ENCODE measurements around the gene SART3. TPM values are rescaled to one million over a fixed set of nuclear protein-coding genes. Genes with fewer than 3 reads are reported as not detected.

Gene SART3
- total and polyA plus RNA-seq, 4 experiments from 2014 or later, result 25.9 to 112 (median 76.7) TPM

DNA sequence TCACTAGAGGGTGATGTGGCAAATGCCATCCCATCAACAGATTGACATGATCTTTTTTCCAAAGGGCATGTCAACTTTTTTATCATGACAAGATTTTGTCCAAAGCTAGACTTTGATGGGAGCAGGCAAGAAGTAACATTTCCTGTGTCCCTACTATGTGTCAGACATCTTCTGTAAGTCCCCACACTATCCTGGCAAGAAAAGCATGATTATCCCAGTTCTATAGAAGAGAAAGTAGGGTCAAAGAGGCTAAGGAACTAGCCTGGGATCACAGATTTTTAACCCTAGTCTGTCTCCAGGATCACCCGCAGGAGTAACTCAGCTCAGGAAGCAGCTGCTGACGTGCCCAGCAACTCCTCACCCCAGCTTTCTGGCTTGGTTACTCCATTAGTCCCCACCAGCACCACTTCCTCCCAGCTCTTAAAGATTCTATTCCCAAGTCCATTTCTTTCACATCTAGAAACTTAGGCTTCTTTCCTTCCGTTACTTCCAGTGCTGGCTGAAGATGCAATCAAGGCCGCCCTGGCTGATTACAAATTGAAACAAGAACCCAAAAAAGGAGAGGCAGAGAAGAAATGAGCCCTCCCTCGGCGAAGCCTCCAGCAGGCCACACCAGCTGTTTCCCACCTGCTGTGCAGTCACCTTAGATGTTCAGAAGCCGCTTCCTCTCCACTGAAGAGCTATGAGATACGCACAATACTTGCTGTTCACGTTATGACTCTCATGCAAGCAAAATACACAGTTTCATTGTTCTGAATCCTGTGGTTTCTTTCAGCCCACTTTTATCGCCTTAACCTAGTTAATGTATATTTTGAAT lies 7.6 kb upstream of the SART3 start:
- H3K4me1 ChIP-seq (ENCODE audit: insufficient read depth, low read length), result peaks cover 81% of the 10 kb centered on the region
- H3K9me3 ChIP-seq (ENCODE audit: control insufficient read depth in 1 of 2, low read length in 2 of 2), result no peaks in the 10 kb centered on the region
- ChIA-PET POLR2A (ENCODE audit: partially characterized antibody) (interaction anchor here (0.7 to 14.6 kb wide), 10 partner anchors 8 to 270 kb away, joined by 3 to 245 read pairs (median 4); partner anchors contain the start of genes SART3 and SELPLG), CTCF (ENCODE audit: partially characterized antibody) (interaction anchor here (0.8 to 17.1 kb wide), 9 partner anchors 9 to 485 kb away, joined by 3 to 339 read pairs (median 8); no protein-coding TSS in a partner anchor)
- intact Hi-C loops (cut with micrococcal nuclease), result loop anchor here (1.0 to 10.0 kb wide), 2 partner anchors 50 to 586 kb away; no protein-coding TSS in a partner anchor
- H3K36me3 ChIP-seq (ENCODE audit: insufficient read depth, low read length), result peaks cover 38% of the 10 kb centered on the region
- H3K27me3 Mint-ChIP-seq, result no peaks in the 10 kb centered on the region
- peaks cover 43 to 54% of the 10 kb centered on the region in 2 donors for H3K36me3 Mint-ChIP-seq
- no peaks in the 10 kb centered on the region for H3K27me3 ChIP-seq (ENCODE audit: insufficient read depth, low read length)
- no peaks in the 10 kb centered on the region for H3K9me3 Mint-ChIP-seq
- H3K4me3 ChIP-seq (ENCODE audit: low read length in 2 of 2), result peak overlapping the region in 1 of 2 donors; percentile 11
- peak; percentile 78 to 86 (median 86) for DNase-seq
- H3K27ac Mint-ChIP-seq, result peak overlapping the region; percentile 87 to 99 (median 98)
- peak overlapping the region; percentile 68 to 88 (median 82) for H3K4me3 Mint-ChIP-seq
- H3K27ac ChIP-seq (ENCODE audit: low read depth, low read length), result peak overlapping the region; percentile 52
- peaks cover 45 to 88% (median 65%) of the 10 kb centered on the region in 4 donors for H3K4me1 Mint-ChIP-seq

DNA sequence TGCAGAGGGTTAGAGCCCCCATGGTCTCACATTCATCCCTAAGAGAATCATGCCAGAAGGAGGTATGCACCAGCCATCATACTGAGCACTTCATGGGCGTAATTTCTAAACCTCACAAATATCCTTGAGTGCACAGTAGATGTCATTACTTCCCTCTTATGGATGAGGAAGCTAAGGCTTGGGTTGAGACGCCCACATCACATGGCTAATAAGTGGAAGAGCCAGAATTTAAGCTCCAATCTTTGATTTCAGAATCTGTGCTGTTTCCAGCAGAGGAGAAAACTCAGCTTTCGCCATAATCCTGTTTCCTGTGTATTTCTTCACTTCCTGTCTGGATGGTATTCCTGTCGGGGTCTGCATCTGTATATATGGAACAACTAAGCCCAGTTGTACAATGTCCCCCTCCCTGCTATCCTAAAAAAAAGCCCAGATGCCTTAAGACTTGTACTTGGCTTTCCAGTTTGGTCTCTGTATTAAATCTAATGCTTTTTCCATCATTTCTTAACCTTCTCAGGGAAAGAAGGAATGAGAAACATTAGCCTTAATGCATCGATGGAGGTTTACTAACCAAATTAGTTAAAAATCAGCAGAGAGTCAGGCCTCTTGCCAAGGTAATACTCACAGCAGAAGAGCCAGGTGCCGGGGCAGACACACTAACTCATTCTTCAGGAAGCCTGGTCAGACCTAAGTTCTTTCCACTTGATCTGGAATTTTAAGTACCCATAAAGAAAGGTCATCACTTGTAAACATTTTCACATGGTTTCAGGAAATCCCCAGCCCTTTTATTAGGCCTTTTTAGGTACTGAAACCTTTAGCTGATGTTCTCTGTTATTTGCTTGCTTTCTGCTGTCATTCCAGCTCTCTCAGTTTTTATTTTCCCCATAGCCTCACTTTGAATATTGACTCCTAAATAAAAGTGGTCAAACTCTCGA lies 6.7 kb upstream of the SART3 start:
- ChIA-PET POLR2A (ENCODE audit: partially characterized antibody) (interaction anchor here (1.0 to 14.6 kb wide), 7 partner anchors 12 to 271 kb away, joined by 3 to 245 read pairs (median 3); partner anchors contain the start of gene SELPLG), CTCF (ENCODE audit: partially characterized antibody) (interaction anchor here (0.8 to 17.1 kb wide), 10 partner anchors 10 to 486 kb away, joined by 3 to 339 read pairs (median 10); partner anchors contain the start of gene SELPLG)
- Mint-ChIP-seq H3K27ac (peak overlapping the region; percentile 87 to 99 (median 98)), H3K36me3 (peaks cover 43 to 61% of the 10 kb centered on the region in 2 donors), H3K27me3 (no peaks in the 10 kb centered on the region), H3K4me1 (peaks cover 39 to 86% (median 66%) of the 10 kb centered on the region in 4 donors), H3K9me3 (no peaks in the 10 kb centered on the region), H3K4me3 (peak overlapping the region in 4 of 8 donors; percentile 83 to 88 (median 84))
- no peak for DNase-seq
- peaks cover 80% of the 10 kb centered on the region for H3K4me1 ChIP-seq (ENCODE audit: insufficient read depth, low read length)
- peak overlapping the region in 1 of 2 donors; percentile 11 for H3K4me3 ChIP-seq (ENCODE audit: low read length in 2 of 2)
- intact Hi-C loops (cut with micrococcal nuclease), result loop anchor here (1.0 to 10.0 kb wide), 2 partner anchors 51 to 587 kb away; no protein-coding TSS in a partner anchor
- peak overlapping the region; percentile 52 for H3K27ac ChIP-seq (ENCODE audit: low read depth, low read length)
- H3K9me3 ChIP-seq (ENCODE audit: control insufficient read depth in 1 of 2, low read length in 2 of 2), result no peaks in the 10 kb centered on the region
- no peaks in the 10 kb centered on the region for H3K27me3 ChIP-seq (ENCODE audit: insufficient read depth, low read length)
- peaks cover 38% of the 10 kb centered on the region for H3K36me3 ChIP-seq (ENCODE audit: insufficient read depth, low read length)

DNA sequence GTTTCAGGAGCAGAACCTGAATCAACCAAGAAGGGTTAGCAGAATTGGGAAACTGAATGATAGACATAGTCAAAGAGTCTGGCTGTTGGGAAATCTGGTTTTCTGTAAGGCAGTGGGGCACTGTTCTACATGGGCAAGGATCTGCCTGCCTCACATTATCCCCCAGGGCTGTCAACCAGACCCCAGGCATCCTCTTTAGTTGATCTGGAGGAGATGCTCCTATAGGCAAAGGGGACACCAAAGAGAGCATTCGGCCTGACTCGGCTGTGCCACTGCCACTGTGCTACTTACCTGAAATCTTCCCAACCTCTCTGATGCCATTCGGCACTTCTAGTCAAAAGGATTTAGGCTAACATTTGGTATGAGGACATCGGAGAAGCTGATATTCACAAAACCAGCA lies 5.5 kb upstream of the SART3 start:
- DNase-seq, result no peak
- Mint-ChIP-seq H3K4me1 (peaks cover 33 to 83% (median 56%) of the 10 kb centered on the region in 4 donors), H3K27me3 (no peaks in the 10 kb centered on the region), H3K9me3 (no peaks in the 10 kb centered on the region), H3K4me3 (no peak overlapping the region), H3K27ac (peak overlapping the region; percentile 70 to 93 (median 82)), H3K36me3 (peaks cover 43 to 65% of the 10 kb centered on the region in 2 donors)
- no peak overlapping the region for H3K4me3 ChIP-seq (ENCODE audit: low read length in 2 of 2)
- POLR2A ChIA-PET (ENCODE audit: partially characterized antibody), result interaction anchor here (0.8 to 14.6 kb wide), 3 partner anchors 51 to 98 kb away, joined by 3 to 245 read pairs (median 135); partner anchors contain the start of gene SELPLG
- no peaks in the 10 kb centered on the region for H3K9me3 ChIP-seq (ENCODE audit: control insufficient read depth in 1 of 2, low read length in 2 of 2)
- peaks cover 38% of the 10 kb centered on the region for H3K36me3 ChIP-seq (ENCODE audit: insufficient read depth, low read length)
- H3K27ac ChIP-seq (ENCODE audit: low read depth, low read length), result peak overlapping the region; percentile 22
- no peaks in the 10 kb centered on the region for H3K27me3 ChIP-seq (ENCODE audit: insufficient read depth, low read length)
- intact Hi-C loops (cut with micrococcal nuclease), result loop anchor here (10.0 kb wide), 1 partner anchor 588 kb away; no protein-coding TSS in a partner anchor
- CTCF ChIA-PET (ENCODE audit: partially characterized antibody), result interaction anchor here (1.0 to 17.1 kb wide), 7 partner anchors 51 to 385 kb away, joined by 3 to 339 read pairs (median 50); partner anchors contain the start of gene SELPLG
- peaks cover 74% of the 10 kb centered on the region for H3K4me1 ChIP-seq (ENCODE audit: insufficient read depth, low read length)

DNA sequence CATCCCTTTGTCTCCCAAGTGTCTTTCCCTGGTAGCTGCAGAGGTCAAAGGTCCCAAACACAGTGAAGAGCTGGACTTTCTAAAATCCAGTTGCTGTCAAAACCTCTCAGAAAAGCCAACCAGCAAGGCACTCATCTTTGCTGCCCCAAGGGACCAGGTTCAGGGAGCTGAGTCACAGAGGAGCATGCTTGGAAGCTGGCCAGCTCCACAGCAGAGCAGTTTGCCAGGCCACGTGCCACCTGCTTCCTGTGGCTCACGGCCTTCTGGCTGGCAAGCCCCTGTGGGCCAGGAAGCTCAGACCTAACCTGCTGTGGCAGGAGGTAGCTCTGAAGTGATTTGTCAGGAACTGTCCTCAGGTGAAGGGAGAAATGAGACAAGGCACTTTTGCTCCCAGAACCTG lies 5.0 kb upstream of the SART3 start:
- POLR2A ChIA-PET (ENCODE audit: partially characterized antibody), result interaction anchor here (0.6 to 14.6 kb wide), 4 partner anchors 10 to 98 kb away, joined by 3 to 245 read pairs (median 70); partner anchors contain the start of gene SELPLG
- Mint-ChIP-seq H3K27me3 (no peaks in the 10 kb centered on the region), H3K4me3 (no peak overlapping the region), H3K27ac (peak overlapping the region; percentile 70 to 93 (median 82)), H3K36me3 (peaks cover 43 to 70% of the 10 kb centered on the region in 2 donors), H3K9me3 (no peaks in the 10 kb centered on the region), H3K4me1 (peaks cover 33 to 83% (median 56%) of the 10 kb centered on the region in 4 donors)
- no peaks in the 10 kb centered on the region for H3K27me3 ChIP-seq (ENCODE audit: insufficient read depth, low read length)
- CTCF ChIA-PET (ENCODE audit: partially characterized antibody), result interaction anchor here (1.0 to 17.1 kb wide), 7 partner anchors 51 to 385 kb away, joined by 3 to 339 read pairs (median 50); partner anchors contain the start of gene SELPLG
- H3K4me1 ChIP-seq (ENCODE audit: insufficient read depth, low read length), result peaks cover 70% of the 10 kb centered on the region
- intact Hi-C loops (cut with micrococcal nuclease), result loop anchor here (10.0 kb wide), 1 partner anchor 589 kb away; no protein-coding TSS in a partner anchor
- H3K36me3 ChIP-seq (ENCODE audit: insufficient read depth, low read length), result peaks cover 38% of the 10 kb centered on the region
- peak; percentile 45 to 80 (median 50) for DNase-seq
- H3K4me3 ChIP-seq (ENCODE audit: low read length in 2 of 2), result no peak overlapping the region
- H3K27ac ChIP-seq (ENCODE audit: low read depth, low read length), result peak overlapping the region; percentile 22
- H3K9me3 ChIP-seq (ENCODE audit: control insufficient read depth in 1 of 2, low read length in 2 of 2), result no peaks in the 10 kb centered on the region

DNA sequence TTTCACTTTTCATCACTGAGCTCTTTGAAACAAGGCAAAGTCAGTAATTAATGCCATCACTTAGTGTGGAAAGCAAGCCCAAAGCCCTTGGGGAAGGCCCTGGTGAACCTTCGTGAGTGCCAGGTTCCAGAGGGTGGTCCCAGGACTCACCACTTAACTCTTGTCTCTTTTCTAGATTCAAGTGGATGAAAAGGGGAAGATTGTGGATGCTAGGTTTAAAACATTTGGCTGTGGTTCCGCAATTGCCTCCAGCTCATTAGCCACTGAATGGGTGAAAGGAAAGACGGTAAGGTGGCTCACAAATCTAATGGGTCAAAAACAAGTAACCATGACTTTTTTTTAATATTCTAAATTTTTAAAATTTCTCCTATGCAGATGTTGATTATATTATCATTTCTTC lies 4.2 kb upstream of the SART3 start:
- Histone ChIP-seq H3K27me3 (ENCODE audit: insufficient read depth, low read length) (no peaks in the 10 kb centered on the region), H3K36me3 (ENCODE audit: insufficient read depth, low read length) (peaks cover 38% of the 10 kb centered on the region), H3K9me3 (ENCODE audit: control insufficient read depth in 1 of 2, low read length in 2 of 2) (no peaks in the 10 kb centered on the region), H3K4me1 (ENCODE audit: insufficient read depth, low read length) (peaks cover 65% of the 10 kb centered on the region), H3K27ac (ENCODE audit: low read depth, low read length) (no peak overlapping the region), H3K4me3 (ENCODE audit: low read length in 2 of 2) (no peak overlapping the region)
- DNase-seq, result no peak
- ChIA-PET POLR2A (ENCODE audit: partially characterized antibody) (interaction anchor here (0.7 to 14.6 kb wide), 3 partner anchors 52 to 69 kb away, joined by 3 to 245 read pairs (median 135); partner anchors contain the start of gene SELPLG), CTCF (ENCODE audit: partially characterized antibody) (interaction anchor here (0.6 to 17.1 kb wide), 8 partner anchors 11 to 814 kb away, joined by 3 to 339 read pairs (median 32); partner anchors contain the start of gene SELPLG)
- H3K27ac Mint-ChIP-seq, result peak overlapping the region in 5 of 7 donors; percentile 57 to 99 (median 83)
- peaks cover 40 to 71% of the 10 kb centered on the region in 2 donors for H3K36me3 Mint-ChIP-seq
- H3K4me3 Mint-ChIP-seq, result no peak overlapping the region
- intact Hi-C loops (cut with micrococcal nuclease), result loop anchor here (10.0 kb wide), 1 partner anchor 590 kb away; no protein-coding TSS in a partner anchor
- no peaks in the 10 kb centered on the region for H3K9me3 Mint-ChIP-seq
- H3K27me3 Mint-ChIP-seq, result no peaks in the 10 kb centered on the region
- H3K4me1 Mint-ChIP-seq, result peaks cover 31 to 82% (median 55%) of the 10 kb centered on the region in 4 donors

DNA sequence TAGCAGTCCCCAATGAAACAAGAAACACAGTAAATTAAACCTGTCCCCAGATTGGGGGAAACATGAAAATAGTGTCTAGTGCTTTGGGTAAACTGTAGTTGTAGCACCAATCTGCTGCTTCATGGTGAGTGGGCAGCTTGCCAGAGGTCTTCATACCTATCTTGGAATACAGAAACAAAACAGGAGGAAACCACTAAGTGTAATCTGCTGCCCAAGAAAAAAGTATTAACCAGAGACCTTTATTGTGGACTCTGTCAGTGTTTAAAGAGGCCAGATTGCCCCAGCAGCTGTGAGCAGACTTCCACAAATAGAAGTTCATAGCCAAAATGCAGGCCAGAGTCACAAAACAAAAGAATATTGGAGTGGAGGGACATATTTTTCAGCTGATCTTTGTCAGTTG lies 3.8 kb upstream of the SART3 start:
- H3K36me3 ChIP-seq (ENCODE audit: insufficient read depth, low read length), result peaks cover 38% of the 10 kb centered on the region
- Mint-ChIP-seq H3K36me3 (peaks cover 40 to 74% of the 10 kb centered on the region in 2 donors), H3K9me3 (no peaks in the 10 kb centered on the region), H3K27me3 (no peaks in the 10 kb centered on the region), H3K27ac (peak overlapping the region in 4 of 7 donors; percentile 29 to 99 (median 58)), H3K4me3 (no peak overlapping the region), H3K4me1 (peaks cover 34 to 82% (median 58%) of the 10 kb centered on the region in 4 donors)
- no peaks in the 10 kb centered on the region for H3K27me3 ChIP-seq (ENCODE audit: insufficient read depth, low read length)
- POLR2A ChIA-PET (ENCODE audit: partially characterized antibody), result interaction anchor here (0.7 to 14.6 kb wide), 4 partner anchors 52 to 126 kb away, joined by 3 to 245 read pairs (median 69); partner anchors contain the start of gene SELPLG
- DNase-seq, result no peak
- H3K9me3 ChIP-seq (ENCODE audit: control insufficient read depth in 1 of 2, low read length in 2 of 2), result no peaks in the 10 kb centered on the region
- H3K27ac ChIP-seq (ENCODE audit: low read depth, low read length), result no peak overlapping the region
- intact Hi-C loops (cut with micrococcal nuclease), result loop anchor here (5.0 to 10.0 kb wide), 2 partner anchors 590 to 802 kb away; partner anchors contain the start of gene PRDM4
- H3K4me3 ChIP-seq (ENCODE audit: low read length in 2 of 2), result no peak overlapping the region
- peaks cover 65% of the 10 kb centered on the region for H3K4me1 ChIP-seq (ENCODE audit: insufficient read depth, low read length)
- CTCF ChIA-PET (ENCODE audit: partially characterized antibody), result interaction anchor here (0.6 to 17.1 kb wide), 15 partner anchors 8 to 815 kb away, joined by 3 to 339 read pairs (median 5); partner anchors contain the start of gene SELPLG

Measured in CD4-positive, alpha-beta memory T cell (primary cell).